Activated CD8-positive, alpha-beta memory T cell treated with anti-CD3 and anti-CD28 coated beads for 36 hours (primary cell): ENCODE measurements around the gene CKAP2L. TPM values are rescaled to one million over a fixed set of nuclear protein-coding genes. Genes with fewer than 3 reads are reported as not detected.

ENCODE experiments used
- CTCF ChIA-PET: fragments of 350-600 bp; sonication (Branson Sonifier 250); formaldehyde crosslinking; loops from one replicate; lab custom pipeline; 2021; ENCODE audit warnings: antibody characterized with exemption; lab: Charles Lee
- POLR2A ChIA-PET: fragments of 350-600 bp; sonication (Branson Sonifier 250); formaldehyde crosslinking; loops from one replicate; lab custom pipeline; 2021; ENCODE audit warnings: antibody characterized with exemption; lab: Charles Lee
- total RNA-seq, 2 experiments: library from RNA; stranded (reverse); gene quantifications; one replicate each; pipeline ENCODE4 v1.2.3, GENCODE V29; 2021

Gene CKAP2L
- total RNA-seq, 2 experiments from 2014 or later: 23.0 TPM

DNA sequence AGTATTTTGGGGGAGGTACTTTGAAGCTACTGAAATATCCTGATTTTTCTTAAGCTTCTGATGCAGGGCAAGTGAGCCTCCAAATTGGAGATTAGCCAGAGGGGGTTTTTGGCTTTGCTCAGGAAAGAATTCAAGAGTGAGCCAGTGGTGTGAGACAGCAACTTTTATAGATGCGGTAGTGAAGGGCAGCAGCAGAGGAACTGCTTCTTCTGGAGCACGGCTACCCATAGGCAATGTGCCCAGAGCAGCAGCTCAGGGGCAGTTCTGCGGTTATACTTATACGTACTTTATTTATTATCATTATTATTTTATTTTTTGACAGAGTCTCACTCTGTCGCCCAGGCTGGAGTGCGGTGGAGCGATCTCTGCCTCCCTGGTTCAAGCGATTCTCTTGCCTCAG lies 63.4 kb downstream of the CKAP2L start:
- ChIA-PET CTCF (interaction anchor here (2.4 kb wide), 1 partner anchor 9 kb away, joined by 6 read pairs; no protein-coding TSS in a partner anchor), POLR2A (no interaction called here)

DNA sequence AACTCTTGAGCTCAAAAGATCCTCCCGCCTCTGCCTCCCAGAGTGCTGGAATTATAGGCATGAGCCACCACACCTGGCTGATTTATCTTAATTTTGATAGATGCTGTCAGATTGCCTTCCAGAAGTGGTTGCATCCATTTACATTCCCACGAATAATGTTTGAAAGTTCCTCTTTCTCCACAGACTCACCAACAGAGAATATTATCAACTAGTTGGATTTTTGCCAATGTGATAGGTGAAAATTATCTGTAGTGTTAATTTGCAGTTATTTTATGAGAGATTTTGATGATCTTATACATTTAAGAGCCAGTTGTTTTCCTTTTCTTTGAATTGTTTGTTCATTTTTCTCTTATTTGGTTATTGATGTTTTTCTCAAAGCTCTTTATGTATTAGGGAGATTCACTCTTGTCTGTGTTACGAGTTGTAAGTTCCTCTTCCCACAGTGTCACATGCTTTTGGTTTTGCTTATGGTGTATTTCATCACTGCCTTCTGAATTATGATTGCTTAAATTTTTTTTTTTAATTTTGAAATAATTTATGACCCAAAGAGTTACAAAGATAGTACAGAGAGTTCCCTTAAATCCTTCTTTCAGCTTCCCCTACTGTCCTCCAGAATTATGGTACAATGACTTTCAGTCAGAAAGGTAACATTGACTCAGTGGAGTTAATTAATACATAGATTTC lies 64.3 kb downstream of the CKAP2L start:
- POLR2A ChIA-PET: no interaction called here
- CTCF ChIA-PET: interaction anchor here (1.4 to 2.4 kb wide), 2 partner anchors 8 to 100 kb away, joined by 4 to 6 read pairs; no protein-coding TSS in a partner anchor

DNA sequence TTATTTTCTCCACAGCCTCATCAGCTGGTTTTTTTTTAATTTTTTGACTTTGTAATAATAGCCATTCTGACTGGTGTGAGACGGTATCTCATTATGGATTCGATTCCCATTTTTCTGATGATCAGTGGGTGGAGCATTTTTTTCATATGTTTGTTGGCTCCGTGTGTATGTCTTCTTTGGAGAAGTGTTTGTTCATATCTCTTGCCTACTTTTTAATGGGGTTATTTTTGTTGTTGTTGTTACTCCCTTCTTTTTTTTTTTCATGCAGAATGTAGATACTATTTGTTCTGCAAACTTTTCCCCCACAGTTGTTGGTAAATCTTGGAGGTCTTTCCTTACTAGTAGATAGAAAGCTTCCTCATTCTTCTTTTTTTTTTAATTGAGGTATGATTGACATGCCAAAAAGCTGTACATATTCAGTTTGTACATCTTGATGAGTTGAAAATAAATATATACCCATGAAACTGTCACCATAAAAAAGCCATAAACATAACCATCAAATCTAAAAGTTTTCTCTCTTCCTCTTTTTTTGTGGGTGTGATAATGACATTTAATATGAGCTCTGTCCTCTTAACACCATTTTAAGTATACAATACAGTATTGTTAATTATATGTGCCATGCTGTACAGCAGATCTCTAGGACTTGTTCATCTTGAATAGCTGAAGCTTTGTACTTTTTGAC lies 65.4 kb downstream of the CKAP2L start:
- ChIA-PET CTCF (interaction anchor here (0.6 to 1.4 kb wide), 2 partner anchors 42 to 98 kb away, joined by 3 to 4 read pairs; no protein-coding TSS in a partner anchor), POLR2A (no interaction called here)

DNA sequence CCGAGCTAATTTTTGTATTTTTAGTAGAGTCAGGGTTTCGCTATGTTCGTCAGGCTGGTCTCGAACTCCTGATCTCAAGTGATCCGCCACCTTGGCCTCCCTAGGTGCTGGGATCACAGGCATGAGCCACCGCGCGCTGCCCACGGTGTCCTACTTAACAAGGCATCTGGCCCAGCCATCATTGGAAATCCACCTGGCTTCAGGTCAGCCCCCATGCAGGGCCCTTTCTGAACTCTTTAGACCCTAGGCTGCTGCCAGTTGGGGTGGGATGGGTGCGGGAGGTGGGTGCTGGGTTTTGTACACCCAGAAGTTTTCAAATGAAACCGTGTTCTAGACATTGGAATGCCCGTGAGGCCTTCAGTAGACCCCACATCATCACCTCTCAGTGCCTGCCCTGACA lies 70.2 kb downstream of the CKAP2L start:
- POLR2A ChIA-PET: no interaction called here
- CTCF ChIA-PET: interaction anchor here (0.7 to 1.2 kb wide), 2 partner anchors 11 to 68 kb away, joined by 3 to 4 read pairs; no protein-coding TSS in a partner anchor

DNA sequence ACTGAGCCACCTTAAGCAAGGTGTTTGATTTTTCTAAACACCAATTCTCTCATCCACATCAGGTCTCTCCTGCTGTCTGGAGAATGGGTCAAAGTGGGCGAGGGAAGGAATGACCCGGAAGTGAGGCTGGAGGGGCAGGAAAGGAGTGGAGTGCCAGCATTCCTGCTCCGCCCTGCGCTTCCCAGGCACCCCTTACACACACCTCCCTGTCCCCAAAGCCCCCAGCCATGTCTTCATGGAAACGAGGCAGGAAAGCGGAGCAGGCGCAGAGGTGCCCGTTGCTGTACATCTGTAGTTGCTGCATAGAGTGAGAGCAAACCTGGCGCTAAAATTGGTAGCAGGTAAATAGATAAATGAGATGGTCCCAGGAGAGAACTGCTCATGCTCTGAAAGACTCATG lies 70.8 kb downstream of the CKAP2L start:
- CTCF ChIA-PET: interaction anchor here (0.7 to 2.0 kb wide), 3 partner anchors 10 to 67 kb away, joined by 3 to 5 read pairs (median 4); partner anchors contain the start of gene SLC20A1
- POLR2A ChIA-PET: interaction anchor here (1.0 kb wide), 1 partner anchor 62 kb away, joined by 3 read pairs; no protein-coding TSS in a partner anchor

DNA sequence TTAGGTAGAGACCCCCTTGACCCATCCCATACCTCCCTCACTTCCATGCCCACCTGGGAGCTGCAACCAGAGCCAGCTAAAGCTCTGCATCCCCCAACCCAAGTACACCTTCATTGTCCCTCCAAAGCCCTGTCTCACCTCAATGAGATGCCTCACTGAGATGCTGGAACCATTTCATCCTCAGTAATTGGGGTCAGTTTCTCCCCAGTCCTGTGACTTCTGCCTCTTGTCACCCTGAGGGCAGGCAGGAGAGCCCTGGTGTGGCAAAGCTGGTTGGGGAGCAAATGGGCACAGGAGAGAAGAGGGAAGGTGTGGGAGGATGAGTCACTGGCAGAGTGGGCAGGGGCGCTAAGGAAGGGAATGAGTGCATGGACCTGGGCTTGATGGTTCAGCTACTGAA lies 71.5 kb downstream of the CKAP2L start:
- CTCF ChIA-PET: interaction anchor here (0.5 to 3.3 kb wide), 6 partner anchors 9 to 66 kb away, joined by 3 to 30 read pairs (median 4); partner anchors contain the start of gene SLC20A1
- POLR2A ChIA-PET: interaction anchor here (0.6 to 1.3 kb wide), 3 partner anchors 19 to 61 kb away, joined by 3 to 5 read pairs (median 3); no protein-coding TSS in a partner anchor

DNA sequence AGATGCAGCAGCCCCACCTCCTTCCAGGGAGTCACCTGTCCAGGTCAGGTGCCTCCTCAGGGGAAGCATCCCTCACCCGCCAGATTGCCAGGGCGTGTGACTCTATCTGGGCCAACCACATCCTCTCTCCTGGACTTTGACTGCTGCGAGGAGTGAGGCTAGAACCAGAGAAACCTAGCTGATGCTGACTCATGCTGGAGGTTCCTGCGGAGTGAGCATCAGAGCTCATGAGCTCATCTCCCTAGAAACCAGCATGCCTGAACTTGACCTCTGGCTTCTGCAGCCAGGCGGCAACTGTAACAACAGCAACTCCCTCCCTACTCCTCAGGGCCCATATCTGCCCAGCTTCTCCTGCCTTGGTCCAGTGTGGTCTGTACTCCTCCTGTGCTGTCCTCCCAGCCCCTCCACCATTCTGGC lies 71.9 kb downstream of the CKAP2L start:
- ChIA-PET CTCF (interaction anchor here (0.5 to 3.3 kb wide), 9 partner anchors 9 to 66 kb away, joined by 3 to 30 read pairs (median 4); partner anchors contain the start of gene SLC20A1), POLR2A (interaction anchor here (0.6 to 1.3 kb wide), 3 partner anchors 19 to 61 kb away, joined by 3 to 5 read pairs (median 3); no protein-coding TSS in a partner anchor)

DNA sequence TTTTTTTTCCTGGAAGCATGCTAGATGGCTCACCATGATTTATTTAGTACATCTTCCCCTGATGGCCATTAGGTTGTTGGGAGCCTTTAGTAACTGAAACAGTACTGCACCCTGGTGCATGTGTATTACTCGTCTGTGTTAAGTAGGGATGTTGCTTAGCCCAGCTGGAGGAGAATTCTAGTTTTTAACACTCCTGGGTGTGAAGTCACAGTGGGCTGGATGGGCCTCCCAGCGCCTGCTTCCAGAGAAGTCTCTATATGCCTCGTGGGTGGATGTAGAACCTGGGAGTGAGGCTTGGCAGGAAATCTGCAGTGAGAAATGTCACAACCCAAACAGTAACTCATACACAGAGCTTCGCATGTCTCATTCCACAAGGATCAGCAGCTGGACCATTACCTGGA lies 72.5 kb downstream of the CKAP2L start:
- ChIA-PET CTCF (interaction anchor here (0.8 to 3.3 kb wide), 8 partner anchors 10 to 65 kb away, joined by 3 to 30 read pairs (median 6); partner anchors contain the start of gene SLC20A1), POLR2A (interaction anchor here (0.7 to 1.3 kb wide), 2 partner anchors 26 to 45 kb away, joined by 3 to 6 read pairs; no protein-coding TSS in a partner anchor)

DNA sequence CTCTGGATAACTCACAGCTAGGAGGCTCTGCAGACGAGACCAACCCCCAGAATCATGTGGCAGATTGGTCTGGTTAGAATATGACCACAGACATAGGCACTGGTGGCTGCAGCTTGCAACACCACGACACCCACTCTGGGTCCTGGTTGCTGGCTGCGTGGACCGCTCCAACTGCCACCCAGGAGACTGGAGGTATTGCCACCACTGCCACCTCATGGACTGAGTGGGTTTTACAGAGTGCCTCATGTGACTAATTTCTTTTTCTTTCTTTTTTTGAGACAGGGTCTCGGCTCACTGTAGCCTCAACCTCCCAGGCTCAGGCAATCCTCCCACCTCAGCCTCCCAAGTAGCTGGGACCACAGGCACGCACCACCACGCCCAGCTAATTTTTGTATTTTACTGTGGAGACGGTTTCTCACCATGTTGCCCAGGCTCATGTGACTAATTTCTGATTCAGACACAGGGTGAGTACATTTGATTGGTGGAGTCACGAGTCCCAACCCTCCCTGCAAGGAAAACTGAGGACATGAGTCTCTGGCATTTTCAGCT lies 73.5 kb downstream of the CKAP2L start:
- ChIA-PET CTCF (interaction anchor here (0.6 to 3.3 kb wide), 11 partner anchors 15 to 91 kb away, joined by 3 to 30 read pairs (median 3); partner anchors contain the start of gene SLC20A1), POLR2A (interaction anchor here (1.2 kb wide), 1 partner anchor 45 kb away, joined by 6 read pairs; the partner anchor contains the start of gene SLC20A1)

DNA sequence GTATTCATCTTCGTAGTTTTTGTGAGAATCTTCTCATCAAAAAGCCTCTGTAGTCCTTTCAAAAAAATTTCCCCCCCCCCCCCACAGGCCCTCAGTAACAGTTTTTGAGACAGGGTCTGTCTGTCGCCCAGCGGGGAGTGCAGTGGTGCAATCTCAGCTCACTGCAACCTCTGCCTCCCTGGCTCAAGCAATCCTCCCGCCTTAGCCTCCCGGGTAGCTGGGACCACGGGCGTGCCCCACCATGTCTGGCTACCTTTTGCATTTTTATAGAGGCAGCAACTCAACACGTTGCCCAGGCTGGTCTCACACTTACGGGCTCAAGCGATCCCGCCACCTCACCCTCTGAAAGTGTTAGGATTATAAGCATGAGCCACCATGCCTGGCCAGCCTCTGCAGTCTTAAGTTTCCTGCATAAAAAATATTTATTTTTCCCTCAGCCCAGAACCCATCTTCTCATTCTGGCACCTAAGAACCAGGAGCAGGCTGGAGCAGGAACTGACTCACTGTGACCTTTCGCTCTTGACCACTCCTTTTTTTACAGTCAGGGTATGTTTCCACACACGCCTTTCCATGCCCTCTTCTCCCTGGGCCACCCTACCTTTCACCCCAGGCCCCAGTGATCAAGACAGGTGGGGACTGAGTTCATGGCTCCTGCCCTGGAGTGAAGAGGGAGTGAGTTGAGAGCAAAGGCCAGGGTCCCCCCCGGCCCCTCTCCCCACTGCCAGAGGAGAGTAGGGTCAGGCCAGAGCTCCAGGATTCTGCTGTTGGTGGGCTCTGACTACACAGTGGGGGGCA lies 76.1 kb downstream of the CKAP2L start:
- ChIA-PET POLR2A (no interaction called here), CTCF (interaction anchor here (0.8 to 3.6 kb wide), 4 partner anchors 37 to 88 kb away, joined by 3 to 12 read pairs (median 3); no protein-coding TSS in a partner anchor)

DNA sequence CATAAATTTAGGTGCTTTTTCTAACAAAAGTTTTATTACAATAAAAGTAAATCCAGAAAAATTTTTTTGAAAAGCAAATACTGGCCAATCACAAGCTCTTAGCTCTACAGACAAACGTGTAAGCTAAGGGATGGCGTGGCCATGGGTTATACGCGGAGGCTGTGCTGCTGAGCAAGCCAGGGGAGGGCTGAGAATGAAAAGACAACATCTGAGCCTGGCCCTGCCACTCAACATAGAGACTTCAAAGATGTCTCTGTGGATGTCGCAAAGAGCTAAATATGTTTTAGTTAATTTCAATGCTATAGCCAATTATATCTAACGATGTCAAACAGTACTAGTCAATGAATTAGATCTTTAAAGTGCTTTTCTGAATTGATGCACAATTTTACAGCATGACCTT lies 76.9 kb downstream of the CKAP2L start:
- ChIA-PET POLR2A (no interaction called here), CTCF (interaction anchor here (0.8 to 3.6 kb wide), 3 partner anchors 38 to 88 kb away, joined by 3 to 12 read pairs (median 3); no protein-coding TSS in a partner anchor)

Other genes with a start within 250 kb of the CKAP2L start
- gene POLR1B, start 222.1 kb downstream of the CKAP2L start, total RNA-seq: 10 to 100 TPM; 75.8 to 82.3 TPM
- 10 to 100 TPM; 35.8 to 38.6 TPM for gene CHCHD5, start 180.0 kb downstream of the CKAP2L start, total RNA-seq
- gene SLC20A1, start 118.7 kb downstream of the CKAP2L start, total RNA-seq: 100 to 1,000 TPM; 111 TPM
- gene NT5DC4, start 43.6 kb downstream of the CKAP2L start, total RNA-seq: not detected
- 1 to 10 TPM; 3.3 to 3.9 TPM for gene IL1A, start 19.9 kb upstream of the CKAP2L start, total RNA-seq
- not detected for gene IL1B, start 72.2 kb upstream of the CKAP2L start, total RNA-seq
- not detected for gene IL37, start 146.6 kb upstream of the CKAP2L start, total RNA-seq
- gene IL36G, start 213.4 kb upstream of the CKAP2L start, total RNA-seq: not detected
- not detected for gene IL36A, start 240.8 kb upstream of the CKAP2L start, total RNA-seq